Activated CD4-positive, alpha-beta T cell treated with anti-CD3 and anti-CD28 coated beads, Interleukin-2, Interleukin-4, amounts not matched to agents 100 ng/mL and 50 ng/mL, durations not matched to agents 16 hours and 8 hours (primary cell): ENCODE measurements around the gene MAD1L1.
"Not testable (repeated sequence)": the region's sequence is repeated elsewhere in the genome, so short reads cannot be mapped to it uniquely, and the experiment has no call there.

Experiments used
- DNase-seq: peaks from one replicate; pipeline ENCODE4 v3.0.0-alpha.2; 2020; ENCODE audit warnings: low spot score

Gene MAD1L1

DNA sequence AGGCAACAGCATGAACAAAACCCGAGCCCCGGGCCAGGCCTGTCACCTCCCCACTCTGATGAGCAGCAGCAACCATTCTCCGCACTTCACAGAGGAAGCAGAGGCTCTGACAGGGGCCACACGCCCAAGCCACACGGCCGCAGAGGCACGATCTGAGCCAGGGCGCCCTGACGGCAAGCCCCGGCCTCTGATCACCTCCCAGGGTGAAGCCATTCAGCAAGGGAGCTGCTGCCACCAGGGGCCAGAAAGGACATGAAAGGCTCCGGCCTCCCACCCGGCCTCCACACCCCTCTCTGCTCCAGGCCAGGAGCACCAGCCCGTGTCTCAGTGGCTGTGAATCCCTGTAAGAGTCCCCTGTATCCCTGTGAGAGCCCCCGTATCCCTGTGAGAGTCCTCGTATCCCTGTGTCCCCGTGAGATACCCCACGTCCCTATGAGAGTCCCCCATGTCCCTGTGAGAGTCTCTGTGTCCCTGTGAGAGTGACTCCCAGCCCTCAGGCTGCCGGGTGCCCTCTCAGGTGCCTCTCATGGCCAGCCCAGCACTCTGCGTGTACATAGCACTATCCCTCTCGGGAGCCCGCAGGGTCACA lies 187.8 kb downstream of the MAD1L1 start:
- no peak for DNase-seq

DNA sequence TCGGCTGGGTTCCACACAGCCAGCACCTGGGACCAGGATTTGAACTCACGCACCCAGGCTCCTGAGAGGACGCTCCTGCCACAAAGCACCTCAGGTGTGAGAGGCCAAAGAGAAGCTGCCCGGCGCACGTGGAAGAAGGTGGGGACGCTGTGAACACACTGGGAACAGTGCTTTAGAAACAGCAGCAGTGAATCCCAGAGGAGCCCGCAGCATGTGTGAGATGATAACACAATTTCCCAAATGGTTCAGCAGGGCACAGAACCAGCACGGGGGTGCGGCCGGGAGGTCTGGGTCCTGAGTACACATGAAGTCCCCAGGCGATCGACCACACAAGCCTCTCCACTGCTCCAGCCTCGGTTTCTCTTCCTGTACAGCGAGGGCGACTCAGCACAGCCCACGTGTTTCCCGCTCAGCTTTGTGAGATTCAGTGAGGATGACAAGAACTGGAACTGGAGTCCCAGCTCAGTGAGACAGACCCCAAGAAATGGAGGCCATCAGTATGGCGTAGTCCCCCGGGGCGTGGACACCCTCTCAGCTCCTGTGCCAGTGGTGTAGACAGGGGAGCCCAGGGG lies 188.3 kb downstream of the MAD1L1 start:
- no peak for DNase-seq

DNA sequence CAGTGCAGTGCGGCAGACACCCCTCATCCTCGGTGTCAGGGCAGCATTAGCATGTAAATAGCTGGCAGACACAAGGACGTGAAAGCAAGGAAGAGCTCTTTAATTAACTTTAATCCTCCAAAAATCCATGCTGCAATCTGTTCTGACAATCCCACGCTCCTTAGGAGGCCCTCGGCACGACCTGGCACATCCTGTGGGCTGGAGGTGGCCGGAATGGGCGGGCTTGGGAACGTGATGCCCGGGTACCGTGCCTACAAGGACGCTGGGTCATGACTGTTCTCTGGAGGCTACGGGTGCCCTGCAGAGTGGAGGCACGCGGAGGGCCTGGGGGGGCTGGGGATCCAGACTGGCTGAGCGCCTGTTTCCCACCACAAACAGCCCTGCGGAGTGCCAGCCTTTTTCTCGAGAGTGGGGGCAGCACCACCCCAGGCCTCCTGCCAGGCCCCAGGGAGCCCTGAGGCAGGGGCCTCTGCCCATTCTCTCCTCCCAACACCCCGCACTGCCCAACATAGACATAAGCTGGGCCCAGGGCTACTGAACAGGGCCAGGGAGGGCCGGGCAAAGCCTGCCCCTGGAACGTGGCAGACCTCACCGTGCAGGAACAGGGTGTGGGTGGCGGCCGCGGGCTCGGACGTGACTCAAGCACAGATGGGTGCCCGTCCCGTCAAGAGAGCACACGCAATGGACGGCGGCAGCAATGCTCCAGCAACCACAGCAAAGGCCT lies 189.3 kb downstream of the MAD1L1 start:
- DNase-seq, result no peak

DNA sequence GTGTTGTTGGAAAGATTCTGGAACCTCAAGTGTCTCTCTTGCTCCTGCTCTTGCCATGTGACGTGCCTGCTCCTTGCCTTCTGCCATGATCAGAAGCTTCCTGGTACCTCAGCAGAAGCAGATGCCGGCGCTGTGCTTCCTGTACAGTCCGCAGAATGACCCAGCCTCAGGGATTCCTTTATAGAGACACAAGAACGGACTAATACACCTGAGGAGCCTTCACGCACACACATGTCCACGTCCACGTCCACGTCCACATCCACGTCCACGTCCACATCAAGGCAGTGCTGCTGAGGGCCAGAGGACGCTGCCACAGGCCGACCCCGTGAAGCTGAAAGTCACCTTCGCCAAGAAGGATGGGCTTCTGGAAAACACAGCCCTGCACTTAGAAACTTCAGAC lies 190.1 kb downstream of the MAD1L1 start:
- DNase-seq, result no peak

DNA sequence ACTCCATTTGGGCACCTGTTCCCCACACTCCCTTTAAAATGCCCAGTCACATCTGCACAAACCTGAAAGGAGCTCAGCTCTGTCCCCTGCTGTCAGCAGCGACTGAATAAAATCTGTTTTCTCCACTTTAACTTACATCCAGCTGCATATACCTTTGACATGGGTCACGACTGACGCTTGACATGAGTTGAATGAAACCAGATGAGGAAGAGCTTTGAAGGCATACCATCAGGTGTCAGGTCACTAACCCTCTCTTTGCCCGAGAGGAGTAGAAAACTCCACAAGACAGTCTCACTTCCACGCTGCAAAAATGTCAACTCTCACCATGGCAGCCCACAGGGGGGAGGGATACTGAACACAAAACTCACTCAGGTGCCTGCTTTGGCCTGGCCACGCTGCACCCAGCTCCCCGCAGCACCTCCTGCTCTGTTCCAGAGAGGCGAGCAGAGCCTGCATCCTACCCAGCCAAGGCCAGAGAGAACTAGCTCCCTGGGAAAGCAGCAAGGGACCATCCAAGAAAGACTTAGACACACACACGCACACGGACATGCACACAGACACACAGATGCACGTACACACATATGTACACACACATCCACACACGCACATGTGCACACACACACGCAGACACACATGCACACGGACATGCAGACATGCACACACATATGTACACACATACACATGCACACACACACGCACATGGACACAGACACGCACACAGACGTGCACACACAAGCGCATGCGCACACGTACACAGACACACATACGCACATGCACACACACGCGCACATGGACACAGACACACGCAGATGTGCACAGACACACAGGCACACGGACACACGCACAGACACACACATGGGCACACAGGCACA lies 191.0 kb downstream of the MAD1L1 start:
- no peak for DNase-seq

- DNase-seq, result no peak
These were observed 191.9 kb downstream of the MAD1L1 start for GRCh38 chr7:2040893-2041270.

- no peak for DNase-seq
These were observed 192.4 kb downstream of the MAD1L1 start for GRCh38 chr7:2040201-2040892.

- peak; percentile 9 for DNase-seq
These were observed 193.6 kb downstream of the MAD1L1 start for GRCh38 chr7:2038931-2039728.

- peak; percentile 17 for DNase-seq
These were observed 194.8 kb downstream of the MAD1L1 start for GRCh38 chr7:2037808-2038522.

GRCh38 chr7:2037301-2037807 lies 195.4 kb downstream of the MAD1L1 start:
- DNase-seq, result no peak

DNA sequence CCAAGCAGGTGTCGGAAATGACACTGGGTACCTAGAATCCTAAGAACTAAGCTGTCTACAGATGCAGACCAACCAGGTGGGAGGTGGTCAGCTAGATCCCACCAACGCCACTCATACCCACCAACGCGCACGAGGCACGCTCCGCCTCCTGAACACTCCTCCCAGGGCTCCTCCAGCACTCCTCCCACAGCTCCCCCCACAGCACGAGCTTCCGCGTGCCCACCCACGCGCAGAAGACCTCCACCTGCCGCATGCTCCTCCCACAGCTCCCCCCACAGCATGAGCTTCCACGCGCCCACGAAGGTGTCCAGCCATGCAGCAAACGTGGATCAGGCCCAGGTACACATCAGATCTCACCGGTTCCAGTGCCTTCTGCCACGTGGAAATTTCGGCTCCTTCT lies 196.0 kb downstream of the MAD1L1 start:
- no peak for DNase-seq

DNA sequence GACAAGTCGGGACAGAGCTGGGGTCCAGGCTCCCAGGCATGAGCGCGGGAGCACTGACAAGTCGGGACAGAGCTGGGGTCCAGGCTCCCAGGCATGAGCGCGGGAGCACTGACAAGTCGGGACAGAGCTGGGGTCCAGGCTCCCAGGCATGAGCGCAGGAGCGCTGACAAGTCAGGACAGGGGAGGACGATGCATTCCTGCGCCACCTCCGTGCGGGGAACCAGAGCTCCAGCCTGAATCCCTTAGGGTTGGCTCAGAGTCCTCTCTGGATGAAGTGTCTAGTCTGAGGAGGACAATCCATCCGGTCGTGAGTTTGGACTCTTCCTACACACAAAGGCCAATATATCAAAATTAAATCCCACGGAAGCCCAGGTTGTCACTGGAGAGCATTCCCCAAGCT lies 196.5 kb downstream of the MAD1L1 start:
- DNase-seq, result not testable (repeated sequence)

- no peak for DNase-seq
These were observed 198.2 kb downstream of the MAD1L1 start for GRCh38 chr7:2034291-2035201.

- DNase-seq, result no peak
These were observed 199.1 kb downstream of the MAD1L1 start for GRCh38 chr7:2033586-2034135.

- no peak for DNase-seq
These were observed 199.8 kb downstream of the MAD1L1 start for GRCh38 chr7:2032876-2033407.

- no peak for DNase-seq
These were observed 200.5 kb downstream of the MAD1L1 start for GRCh38 chr7:2032030-2032875.

DNA sequence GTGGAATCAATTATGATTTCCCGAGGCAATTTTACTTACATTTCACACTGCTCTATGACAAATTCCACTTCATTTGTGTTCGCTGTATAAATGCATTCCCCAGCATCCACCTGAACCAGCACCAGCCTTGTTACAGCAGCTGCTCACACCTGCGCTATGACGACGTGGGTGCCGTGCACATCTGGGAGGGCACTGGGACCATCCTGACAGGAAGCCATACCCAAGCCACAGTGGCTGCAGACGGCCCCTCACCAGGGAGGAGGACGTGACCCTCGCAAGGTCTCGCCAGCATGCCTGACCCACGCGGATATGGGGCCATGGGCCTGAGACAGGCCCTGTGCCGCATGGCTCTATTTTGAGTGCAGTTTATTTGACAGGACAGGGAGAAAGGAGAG lies 201.3 kb downstream of the MAD1L1 start:
- DNase-seq, result no peak
